HepG2 (cell line): ENCODE measurements around the gene NFKBIA. TPM values are rescaled to one million over a fixed set of nuclear protein-coding genes. Genes with fewer than 3 reads are reported as not detected.

Experiments used
- JUNB ChIP-seq: sonication (generic); formaldehyde crosslinking; IDR thresholded peaks from 2 replicates; pipeline ENCODE4 v1.8.0; 2022; ENCODE audit warnings: missing genetic modification reagents, mild to moderate bottlenecking, borderline replicate concordance
- KMT2B ChIP-seq: IDR thresholded peaks from 2 replicates; pipeline ENCODE4 v1.6.1; 2016; ENCODE audit warnings: missing genetic modification reagents, missing compliant biosample characterization
- NFIB ChIP-seq: sonication (generic); formaldehyde crosslinking; IDR thresholded peaks from 2 replicates; pipeline ENCODE4 v1.9.0; 2021; ENCODE audit warnings: missing genetic modification reagents, mild to moderate bottlenecking, borderline replicate concordance
- NR1H2 ChIP-seq: sonication (generic); formaldehyde crosslinking; IDR thresholded peaks from 2 replicates; pipeline ENCODE4 v1.8.1; 2022; ENCODE audit warnings: low read depth, missing genetic modification reagents, borderline replicate concordance
- PAWR ChIP-seq: sonication (generic); formaldehyde crosslinking; IDR thresholded peaks from 2 replicates; pipeline ENCODE4 v1.4.0; 2020; ENCODE audit warnings: missing genetic modification reagents, mild to moderate bottlenecking, borderline replicate concordance
- PHF20 ChIP-seq: sonication (generic); formaldehyde crosslinking; IDR thresholded peaks from 2 replicates; pipeline ENCODE4 v1.5.0; 2020; ENCODE audit warnings: mild to moderate bottlenecking, missing genetic modification reagents
- RFX3 ChIP-seq: IDR thresholded peaks from 2 replicates; pipeline ENCODE4 v1.6.1; 2016; ENCODE audit warnings: missing biosample characterization, missing genetic modification reagents
- SIN3B ChIP-seq: fragments of 150-350 bp; IDR thresholded peaks from 2 replicates; pipeline ENCODE4 v1.6.1; 2014; ENCODE audit warnings: low read length
- SP5 ChIP-seq: IDR thresholded peaks from 2 replicates; pipeline ENCODE4 v1.6.1; 2016; ENCODE audit warnings: low read depth, borderline replicate concordance
- ZMAT3 ChIP-seq: sonication (generic); formaldehyde crosslinking; conservative IDR thresholded peaks from 2 replicates; pipeline ENCODE4 v1.7.0; 2021; ENCODE audit warnings: missing genetic modification reagents
- ZNF276 ChIP-seq: sonication (generic); formaldehyde crosslinking; IDR thresholded peaks from 2 replicates; pipeline ENCODE4 v1.4.0; 2020; ENCODE audit warnings: mild to moderate bottlenecking, low read depth, missing genetic modification reagents
- ZNF547 ChIP-seq: sonication (generic); formaldehyde crosslinking; IDR thresholded peaks from 2 replicates; pipeline ENCODE4 v1.5.1; 2020; ENCODE audit warnings: mild to moderate bottlenecking, missing genetic modification reagents
- ZNF644 ChIP-seq: IDR thresholded peaks from 2 replicates; pipeline ENCODE4 v1.6.1; 2016; ENCODE audit warnings: low read depth
- polyA plus RNA-seq, 8 experiments: library from polyadenylated mRNA; depleted of rRNA in 3 of 8; stranded (reverse) in 7 of 8; unstranded in 1 of 8; fragments of >200 nt; fragmentation: Illumina TruSeq in 4 of 8; extraction: Trizol in 4 of 8; gene quantifications; 2 replicates each; pipeline versions ENCODE4 v1.2.1 to v1.2.3, GENCODE V29; 2011 to 2016; ENCODE audit warnings: low read depth in 4 of 8, missing spikeins in 1 of 8, mixed read lengths in 1 of 8; ENCODE audit not compliant: insufficient read depth in 1 of 8
- total RNA-seq, 5 experiments: library from RNA; depleted of rRNA; stranded (reverse); fragments of >200 nt; fragmentation: Illumina TruSeq; extraction: Trizol; gene quantifications; 2 replicates each; pipeline ENCODE4 v1.2.3, GENCODE V29; 2016; ENCODE audit warnings: low read depth in 1 of 5
- TF ChIP-seq, protein P1 (sequence below): sonication (generic); formaldehyde crosslinking; IDR thresholded peaks from 2 replicates; pipeline ENCODE4 v1.4.0; 2020; ENCODE audit warnings: missing genetic modification reagents
- TF ChIP-seq, protein P2 (sequence below): fragments of 450-650 bp; IDR thresholded peaks from 2 replicates; pipeline ENCODE4 v1.6.1; 2017; ENCODE audit warnings: mild to moderate bottlenecking
- TF ChIP-seq, protein P3 (sequence below): sonication (generic); formaldehyde crosslinking; IDR thresholded peaks from 2 replicates; pipeline ENCODE4 v1.4.0; 2020; ENCODE audit warnings: missing genetic modification reagents, low read depth, mild to moderate bottlenecking, borderline replicate concordance
- TF ChIP-seq, protein P4 (sequence below): sonication (generic); formaldehyde crosslinking; IDR thresholded peaks from 2 replicates; pipeline ENCODE4 v1.9.0; 2022; ENCODE audit warnings: low read depth, missing genetic modification reagents
- TF ChIP-seq, protein P5 (sequence below): sonication (generic); formaldehyde crosslinking; IDR thresholded peaks from 2 replicates; pipeline ENCODE4 v1.4.0; 2020; ENCODE audit warnings: low read depth, mild to moderate bottlenecking, missing genetic modification reagents

NFKBIA gene
- total and polyA plus RNA-seq, 2 of the 13 experiments (the other 11 are each of a cell fraction or from before 2014, with no cell fraction given), result 197 to 319 TPM

- TF ChIP-seq ZNF276 (no peak), ZNF644 (0 out of 2 replicates have a peak, but pooled peaks have one; percentile 14), NFIB (no peak), SP5 (CRISPR knock-in tag) (peak; percentile 78), PHF20 (CRISPR knock-in tag) (no peak), SIN3B (peak; percentile 62; the same call in 1 of the 2 replicates), KMT2B (CRISPR knock-in tag) (peak; percentile 86), NR1H2 (CRISPR knock-in tag) (peak; percentile 62; the same call in 1 of the 2 replicates), ZNF547 (CRISPR knock-in tag) (peak; percentile 89), RFX3 (CRISPR knock-in tag) (peak; percentile 8; the same call in 1 of the 2 replicates), JUNB (CRISPR knock-in tag) (no peak), PAWR (CRISPR knock-in tag) (peak; percentile 90), ZMAT3 (CRISPR knock-in tag) (peak; percentile 92)
- TF ChIP-seq, protein P1, sequence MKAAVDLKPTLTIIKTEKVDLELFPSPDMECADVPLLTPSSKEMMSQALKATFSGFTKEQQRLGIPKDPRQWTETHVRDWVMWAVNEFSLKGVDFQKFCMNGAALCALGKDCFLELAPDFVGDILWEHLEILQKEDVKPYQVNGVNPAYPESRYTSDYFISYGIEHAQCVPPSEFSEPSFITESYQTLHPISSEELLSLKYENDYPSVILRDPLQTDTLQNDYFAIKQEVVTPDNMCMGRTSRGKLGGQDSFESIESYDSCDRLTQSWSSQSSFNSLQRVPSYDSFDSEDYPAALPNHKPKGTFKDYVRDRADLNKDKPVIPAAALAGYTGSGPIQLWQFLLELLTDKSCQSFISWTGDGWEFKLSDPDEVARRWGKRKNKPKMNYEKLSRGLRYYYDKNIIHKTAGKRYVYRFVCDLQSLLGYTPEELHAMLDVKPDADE (CRISPR knock-in tag), result no peak
- TF ChIP-seq, protein P2, sequence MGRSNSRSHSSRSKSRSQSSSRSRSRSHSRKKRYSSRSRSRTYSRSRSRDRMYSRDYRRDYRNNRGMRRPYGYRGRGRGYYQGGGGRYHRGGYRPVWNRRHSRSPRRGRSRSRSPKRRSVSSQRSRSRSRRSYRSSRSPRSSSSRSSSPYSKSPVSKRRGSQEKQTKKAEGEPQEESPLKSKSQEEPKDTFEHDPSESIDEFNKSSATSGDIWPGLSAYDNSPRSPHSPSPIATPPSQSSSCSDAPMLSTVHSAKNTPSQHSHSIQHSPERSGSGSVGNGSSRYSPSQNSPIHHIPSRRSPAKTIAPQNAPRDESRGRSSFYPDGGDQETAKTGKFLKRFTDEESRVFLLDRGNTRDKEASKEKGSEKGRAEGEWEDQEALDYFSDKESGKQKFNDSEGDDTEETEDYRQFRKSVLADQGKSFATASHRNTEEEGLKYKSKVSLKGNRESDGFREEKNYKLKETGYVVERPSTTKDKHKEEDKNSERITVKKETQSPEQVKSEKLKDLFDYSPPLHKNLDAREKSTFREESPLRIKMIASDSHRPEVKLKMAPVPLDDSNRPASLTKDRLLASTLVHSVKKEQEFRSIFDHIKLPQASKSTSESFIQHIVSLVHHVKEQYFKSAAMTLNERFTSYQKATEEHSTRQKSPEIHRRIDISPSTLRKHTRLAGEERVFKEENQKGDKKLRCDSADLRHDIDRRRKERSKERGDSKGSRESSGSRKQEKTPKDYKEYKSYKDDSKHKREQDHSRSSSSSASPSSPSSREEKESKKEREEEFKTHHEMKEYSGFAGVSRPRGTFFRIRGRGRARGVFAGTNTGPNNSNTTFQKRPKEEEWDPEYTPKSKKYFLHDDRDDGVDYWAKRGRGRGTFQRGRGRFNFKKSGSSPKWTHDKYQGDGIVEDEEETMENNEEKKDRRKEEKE, result no peak
- TF ChIP-seq, protein P3, sequence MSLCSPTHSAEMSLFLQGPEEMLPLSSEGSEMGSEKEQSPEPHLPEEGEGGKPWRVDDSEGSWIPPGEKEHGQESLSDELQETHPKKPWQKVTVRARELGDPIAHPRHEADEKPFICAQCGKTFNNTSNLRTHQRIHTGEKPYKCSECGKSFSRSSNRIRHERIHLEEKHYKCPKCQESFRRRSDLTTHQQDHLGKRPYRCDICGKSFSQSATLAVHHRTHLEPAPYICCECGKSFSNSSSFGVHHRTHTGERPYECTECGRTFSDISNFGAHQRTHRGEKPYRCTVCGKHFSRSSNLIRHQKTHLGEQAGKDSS (CRISPR knock-in tag), result peak; percentile 88; the same call in 1 of the 2 replicates
- TF ChIP-seq, protein P4, sequence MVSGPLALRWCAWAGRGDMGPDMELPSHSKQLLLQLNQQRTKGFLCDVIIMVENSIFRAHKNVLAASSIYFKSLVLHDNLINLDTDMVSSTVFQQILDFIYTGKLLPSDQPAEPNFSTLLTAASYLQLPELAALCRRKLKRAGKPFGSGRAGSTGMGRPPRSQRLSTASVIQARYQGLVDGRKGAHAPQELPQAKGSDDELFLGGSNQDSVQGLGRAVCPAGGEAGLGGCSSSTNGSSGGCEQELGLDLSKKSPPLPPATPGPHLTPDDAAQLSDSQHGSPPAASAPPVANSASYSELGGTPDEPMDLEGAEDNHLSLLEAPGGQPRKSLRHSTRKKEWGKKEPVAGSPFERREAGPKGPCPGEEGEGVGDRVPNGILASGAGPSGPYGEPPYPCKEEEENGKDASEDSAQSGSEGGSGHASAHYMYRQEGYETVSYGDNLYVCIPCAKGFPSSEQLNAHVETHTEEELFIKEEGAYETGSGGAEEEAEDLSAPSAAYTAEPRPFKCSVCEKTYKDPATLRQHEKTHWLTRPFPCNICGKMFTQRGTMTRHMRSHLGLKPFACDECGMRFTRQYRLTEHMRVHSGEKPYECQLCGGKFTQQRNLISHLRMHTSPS (CRISPR knock-in tag), result no peak; the same call in 1 of the 2 replicates
- TF ChIP-seq, protein P5, sequence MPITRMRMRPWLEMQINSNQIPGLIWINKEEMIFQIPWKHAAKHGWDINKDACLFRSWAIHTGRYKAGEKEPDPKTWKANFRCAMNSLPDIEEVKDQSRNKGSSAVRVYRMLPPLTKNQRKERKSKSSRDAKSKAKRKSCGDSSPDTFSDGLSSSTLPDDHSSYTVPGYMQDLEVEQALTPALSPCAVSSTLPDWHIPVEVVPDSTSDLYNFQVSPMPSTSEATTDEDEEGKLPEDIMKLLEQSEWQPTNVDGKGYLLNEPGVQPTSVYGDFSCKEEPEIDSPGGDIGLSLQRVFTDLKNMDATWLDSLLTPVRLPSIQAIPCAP (CRISPR knock-in tag), result peak; percentile 89; the same call in 1 of the 2 replicates
Observed at GRCh38 chr14:35404449-35405303, at the start of gene NFKBIA (continued).
